CD4-positive, alpha-beta T cell treated with Interferon gamma for 1 hour (primary cell): ENCODE measurements around the gene POC1B.

Experiments used
- DNase-seq: peaks from one replicate; pipeline ENCODE4 v3.0.0-alpha.2; 2020

POC1B gene

GRCh38 chr12:89538897-89539296 is 13.1 kb upstream of the POC1B start:
- DNase-seq: no peak

DNA sequence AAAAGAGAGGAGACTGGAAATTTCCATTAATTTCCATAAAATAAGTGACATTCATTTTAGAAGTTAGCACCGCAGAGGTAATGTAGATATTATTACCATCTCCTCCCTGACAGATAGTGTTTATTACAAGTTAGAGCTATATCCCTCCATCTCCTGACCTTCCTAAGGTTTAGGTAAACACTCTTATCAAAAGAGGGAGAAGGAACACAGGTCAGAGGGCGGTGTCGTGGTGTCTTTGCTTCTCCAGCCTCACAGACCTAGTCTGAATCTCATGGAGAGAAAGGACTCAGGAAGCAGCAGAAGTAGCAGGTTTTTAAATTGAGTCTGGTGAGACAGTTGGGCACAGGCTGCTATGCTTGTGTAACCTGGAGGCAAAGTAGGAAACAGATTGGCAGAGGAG is 11.5 kb upstream of the POC1B start:
- no peak for DNase-seq

- DNase-seq: no peak
Measured at GRCh38 chr12:89529738-89530137, 3.9 kb upstream of the POC1B start.

GRCh38 chr12:89528434-89528833 is 2.6 kb upstream of the POC1B start:
- DNase-seq: no peak

GRCh38 chr12:89525305-89525823 is 483 bp downstream of the POC1B start:
- peak; percentile 31 for DNase-seq

DNA sequence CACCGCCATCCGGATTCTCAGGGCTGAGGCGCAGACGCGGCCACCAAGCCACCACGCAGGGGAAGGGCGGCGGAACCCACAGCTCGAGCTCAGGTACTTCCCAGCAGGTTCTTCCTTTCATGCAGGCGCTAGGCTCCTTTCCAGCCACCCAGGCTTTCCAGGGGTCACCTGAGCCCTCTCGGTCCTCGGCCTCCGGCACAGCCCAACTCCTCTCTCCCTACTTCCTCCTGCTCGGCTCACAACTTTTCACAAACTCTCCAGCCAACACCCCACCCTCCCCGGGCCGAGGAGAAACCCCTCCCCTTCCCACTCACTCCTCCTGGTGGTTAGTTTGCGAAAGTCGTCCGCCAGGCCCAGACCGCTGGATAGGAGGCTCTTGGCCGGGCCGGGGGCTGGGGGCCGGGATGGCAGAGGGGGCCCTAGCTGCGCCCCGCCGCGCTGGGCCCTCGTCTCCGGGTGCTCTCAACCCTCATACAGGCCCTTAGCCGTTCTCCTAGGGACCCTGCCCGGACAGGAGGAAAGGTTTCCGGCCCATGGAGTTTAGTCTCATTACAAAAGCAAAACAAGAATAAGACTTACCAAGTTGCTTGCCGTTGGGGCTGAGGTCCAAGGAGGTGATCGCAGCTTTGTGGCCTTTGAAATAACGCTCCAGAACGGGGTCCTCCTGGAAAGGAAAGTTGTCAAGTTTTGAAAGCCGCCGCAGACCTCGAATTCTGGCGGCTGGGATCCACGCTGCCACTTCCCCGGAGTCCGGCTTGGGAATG is 1.1 kb downstream of the POC1B start, which contains the start of gene GALNT4:
TSS of gene GALNT4 (minus strand) at position 256 of the 764 bp plus-strand sequence. CDS start at position 9, 247 bp downstream.
- DNase-seq: peak; percentile 80

DNA sequence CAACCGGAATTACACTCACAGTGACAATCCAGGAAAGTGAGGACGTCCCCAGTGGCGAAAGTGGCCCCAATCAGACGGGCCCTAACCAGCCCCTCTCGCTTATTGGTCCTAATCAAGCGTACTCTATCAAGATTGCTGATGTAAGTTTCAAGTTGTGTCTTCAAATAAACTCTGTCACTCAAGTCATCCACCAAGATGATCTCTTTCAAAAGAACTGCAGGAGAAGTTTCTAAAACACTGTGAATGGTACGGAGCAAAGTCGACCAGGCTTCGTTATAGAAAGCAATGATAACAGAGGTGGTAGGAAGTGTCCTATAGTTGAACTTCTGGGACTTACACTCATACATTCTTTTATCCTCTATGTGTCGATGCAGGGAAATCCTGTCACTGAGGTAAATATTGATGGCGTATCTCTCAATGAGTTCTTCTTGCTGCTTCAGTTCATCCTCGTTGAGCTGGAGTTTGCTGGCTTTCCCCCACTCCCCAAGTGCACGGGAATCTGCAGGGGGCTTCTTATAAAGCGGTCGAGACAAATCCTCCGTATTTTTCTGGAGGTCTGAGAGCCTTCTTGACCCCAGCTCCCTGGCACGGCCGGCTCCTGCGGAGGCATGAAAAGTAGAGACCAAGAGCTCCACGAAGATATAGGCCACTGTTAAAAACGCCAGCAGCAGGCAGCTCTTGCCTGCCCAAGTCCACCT is 1.9 kb downstream of the POC1B start:
- no peak for DNase-seq

DNA sequence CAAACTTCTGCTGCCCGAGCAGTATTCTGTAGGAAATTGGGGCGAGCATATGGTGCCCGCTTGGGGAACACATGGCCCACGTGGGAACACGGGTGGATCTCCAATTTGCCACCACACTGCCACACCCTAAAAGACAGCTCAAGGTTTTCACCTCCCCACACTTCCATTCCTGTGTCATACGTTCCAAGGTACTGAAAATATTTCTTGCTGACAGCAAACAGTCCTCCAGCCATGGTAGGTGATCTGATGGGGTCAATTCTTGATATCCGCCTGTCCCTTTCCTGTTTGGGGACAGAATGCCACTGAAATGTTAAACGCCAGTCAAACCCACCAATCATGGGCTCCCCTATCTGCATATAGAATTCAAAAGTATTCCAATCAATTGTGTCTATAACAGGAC is 2.5 kb downstream of the POC1B start:
- DNase-seq: no peak

DNA sequence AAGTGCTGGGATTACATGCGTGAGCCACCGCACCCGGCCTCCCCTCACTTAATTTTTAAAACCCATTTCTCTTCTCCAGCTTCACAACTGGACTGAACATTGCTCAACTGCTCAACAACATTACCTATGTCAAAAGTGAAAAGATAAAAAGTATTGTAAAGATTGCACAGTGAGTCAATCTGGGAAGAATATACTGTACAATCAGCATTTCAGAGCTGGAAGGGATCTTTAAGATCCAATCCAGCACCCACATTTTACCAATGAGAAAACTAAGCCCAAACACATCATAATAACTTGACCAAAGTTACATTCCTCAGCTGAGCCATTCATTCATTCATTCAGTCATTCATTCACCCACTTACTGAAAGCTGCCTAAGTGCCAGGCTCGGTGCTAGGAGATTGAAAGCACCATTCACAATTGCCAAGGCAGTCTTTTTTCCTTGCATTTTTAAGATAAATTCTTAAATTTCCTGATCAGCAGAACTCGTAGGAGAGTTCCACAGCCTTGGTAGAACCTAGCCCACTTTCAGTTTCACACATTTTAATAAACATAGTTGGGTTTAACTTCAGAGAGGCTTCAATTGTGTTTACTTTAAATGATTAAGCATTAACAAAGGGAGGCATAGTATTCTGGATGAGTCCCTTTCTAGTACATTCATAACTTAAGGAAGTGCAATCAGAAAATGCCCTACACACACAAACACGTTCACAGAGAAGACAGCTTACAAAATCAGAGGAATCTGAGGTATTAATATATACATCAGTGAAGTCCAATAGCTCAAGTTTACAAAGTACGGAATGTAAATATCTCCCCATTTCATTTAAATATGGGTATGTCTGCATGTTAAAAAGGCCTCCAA is 4.3 kb downstream of the POC1B start:
- no peak for DNase-seq

- no peak for DNase-seq
Measured at GRCh38 chr12:89517720-89518119, 8.1 kb downstream of the POC1B start.

GRCh38 chr12:89516633-89517032 is 9.2 kb downstream of the POC1B start:
- DNase-seq: no peak

DNA sequence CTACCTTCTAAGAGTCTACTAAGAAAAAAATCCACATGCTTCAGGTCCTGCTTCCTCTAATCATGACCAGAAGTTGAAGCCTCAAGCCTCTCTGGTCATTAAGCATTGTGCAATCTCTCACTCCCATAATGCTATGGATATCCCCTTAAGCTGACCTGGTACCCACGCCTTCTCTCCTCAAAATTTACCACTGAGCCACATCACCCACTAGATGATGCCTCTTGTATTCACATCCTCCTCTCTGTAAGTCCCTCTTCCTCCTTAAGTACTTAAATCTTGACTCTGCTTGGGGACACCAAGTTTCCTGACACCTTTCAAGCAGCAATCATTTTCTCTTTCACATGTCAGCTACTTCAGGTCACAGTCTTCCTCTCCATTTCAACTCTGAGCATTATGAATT is 11.1 kb downstream of the POC1B start:
- no peak for DNase-seq

- DNase-seq: no peak
Measured at GRCh38 chr12:89513544-89513943, 12.3 kb downstream of the POC1B start.

DNA sequence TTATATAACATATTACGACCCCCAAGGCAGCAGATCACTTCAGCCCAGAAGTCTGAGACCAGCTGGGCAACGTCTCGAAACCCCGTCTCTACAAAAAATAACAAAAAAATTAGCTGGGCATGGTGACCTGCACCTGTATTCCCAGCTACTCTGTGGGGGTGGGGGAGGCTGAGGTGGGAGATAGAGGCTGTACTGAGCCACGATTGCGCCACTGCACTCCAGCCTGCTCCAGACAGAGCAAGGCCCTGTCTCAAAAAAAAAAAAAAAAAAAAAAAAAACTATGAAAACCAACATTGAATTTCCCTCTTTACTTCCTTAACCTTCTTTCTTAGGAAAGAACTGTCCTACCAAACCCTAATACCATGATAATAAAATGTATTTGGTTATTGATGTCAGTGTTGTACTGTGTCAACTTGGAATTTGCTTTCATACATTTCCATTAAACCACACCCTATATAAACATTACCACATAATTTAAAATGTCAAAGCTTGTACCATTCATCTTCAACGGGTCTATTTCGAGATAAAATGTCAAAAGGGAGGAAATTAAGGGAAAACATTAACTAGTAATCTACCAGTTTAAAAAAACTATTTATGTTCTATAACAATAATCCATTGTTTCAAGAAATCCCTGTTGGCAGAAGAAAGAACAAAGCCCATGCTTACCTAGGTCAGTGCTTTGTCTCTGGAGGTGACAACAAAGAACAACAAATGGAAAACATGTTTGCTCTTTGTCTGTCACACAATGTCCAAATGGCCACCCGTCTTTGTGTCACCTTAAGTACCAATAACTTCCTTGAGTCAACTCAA is 18.6 kb downstream of the POC1B start:
- DNase-seq: no peak

- DNase-seq: no peak
Measured at GRCh38 chr12:89506050-89506449, 19.8 kb downstream of the POC1B start.

DNA sequence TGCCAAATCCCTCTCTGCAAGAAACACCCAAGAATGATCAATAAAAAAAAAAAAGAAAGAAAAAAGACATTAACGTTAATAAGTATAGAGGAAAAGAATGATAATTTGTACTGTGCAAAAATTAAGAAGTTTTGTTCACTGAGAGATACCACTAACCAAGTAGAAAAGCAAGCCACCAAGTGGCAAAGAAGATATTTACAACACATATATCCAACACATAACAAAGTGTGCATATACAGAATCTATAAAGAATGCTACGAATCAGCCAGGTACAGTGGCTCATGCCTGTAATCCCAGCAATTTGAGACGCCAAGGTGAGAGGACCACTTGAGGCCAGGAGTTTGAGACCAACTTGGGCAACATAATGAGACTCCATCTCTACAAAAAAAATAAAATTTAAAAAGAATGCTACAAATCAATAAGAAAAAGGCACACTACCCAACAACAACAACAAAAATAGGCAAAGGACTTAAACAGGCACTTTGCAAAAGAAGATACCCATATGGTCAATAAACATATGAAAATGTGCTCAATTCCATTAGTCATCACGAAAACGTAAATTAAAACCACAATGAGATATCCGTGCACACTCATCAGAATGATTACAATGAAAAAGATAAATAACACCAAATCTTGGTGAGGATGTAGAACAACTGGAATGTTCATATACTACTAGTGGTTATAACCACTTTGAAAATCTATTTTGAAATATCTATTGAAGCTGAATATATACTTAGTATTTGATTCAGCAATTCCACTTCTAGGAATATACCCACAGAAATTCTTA is 21.1 kb downstream of the POC1B start:
- no peak for DNase-seq

- no peak for DNase-seq
Measured at GRCh38 chr12:89501793-89502192, 24.1 kb downstream of the POC1B start.

- no peak for DNase-seq
Measured at GRCh38 chr12:89499857-89500256, 26.0 kb downstream of the POC1B start.

DNA sequence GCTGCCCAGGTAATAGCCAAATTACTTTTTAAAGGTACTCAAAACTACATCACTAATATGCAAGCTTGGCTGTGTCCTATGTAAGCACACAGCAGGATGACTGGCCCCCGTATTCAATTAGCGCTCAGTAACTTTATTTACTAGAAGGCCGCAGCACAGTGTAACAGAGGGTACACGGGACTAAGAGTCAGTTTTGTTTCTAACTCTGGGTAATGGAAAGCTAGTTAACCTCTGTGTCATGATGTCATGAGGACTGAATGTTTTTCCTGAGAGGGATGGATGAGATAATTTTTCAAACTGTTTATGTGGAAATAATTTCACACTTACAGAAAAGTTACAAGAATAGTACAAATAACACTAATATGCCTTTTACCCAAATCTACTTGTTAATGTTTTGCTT is 28.4 kb downstream of the POC1B start:
- DNase-seq: no peak

DNA sequence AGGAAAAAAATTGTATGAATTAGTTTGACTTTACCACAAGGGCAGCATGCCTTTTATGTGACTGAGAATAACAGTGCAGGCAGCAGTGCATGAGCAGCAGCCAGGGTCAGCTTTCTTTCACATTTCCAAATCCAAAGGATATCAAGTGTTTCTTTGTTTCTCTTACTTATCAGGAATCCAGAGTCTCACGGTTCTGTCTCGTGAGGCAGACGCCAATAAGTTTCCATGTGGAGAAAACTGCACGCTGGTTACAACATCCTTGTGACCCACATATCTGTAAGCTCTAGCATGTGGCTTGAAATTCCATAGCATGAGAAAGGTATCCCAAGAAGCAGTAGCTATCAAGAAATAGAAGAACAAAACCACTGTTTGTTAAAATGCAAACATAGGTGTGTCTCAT is 28.8 kb downstream of the POC1B start:
- DNase-seq: no peak

- no peak for DNase-seq
Measured at GRCh38 chr12:89494411-89495231, 31.2 kb downstream of the POC1B start.
